ENCODE results near the gene S100A8.

Gene S100A8

GRCh38 chr1:153346077-153346723, 44.7 kb downstream of the S100A8 start:
- H3K36me3 ChIP-seq (ENCODE audit: control insufficient read depth, insufficient read depth, low read length) = no peaks in the 10 kb centered on the region
- no peak for TF ChIP-seq CTCF (IDR thresholded peaks at IDR 0.05)
- no peaks in the 10 kb centered on the region for H3K9me3 ChIP-seq (ENCODE audit: control insufficient read depth, low read length)
- no peak overlapping the region for H3K4me3 ChIP-seq (ENCODE audit: low read depth, low read length)
- no peaks in the 10 kb centered on the region for H3K79me2 ChIP-seq
- H3K4me2 ChIP-seq (ENCODE audit: low read length) = no peak overlapping the region
- H2AFZ ChIP-seq = no peak overlapping the region
- H3K27me3 ChIP-seq (ENCODE audit: control insufficient read depth, insufficient read depth, low read length) = no peaks in the 10 kb centered on the region
- no peak overlapping the region for H3K9ac ChIP-seq
- no peak overlapping the region for H3K27ac ChIP-seq
- H3K4me1 ChIP-seq = no peaks in the 10 kb centered on the region

- H3K4me3 ChIP-seq (ENCODE audit: low read depth, low read length) = no peak overlapping the region
- no peak overlapping the region for H3K9ac ChIP-seq
- no peaks in the 10 kb centered on the region for H3K4me1 ChIP-seq
- TF ChIP-seq CTCF (IDR thresholded peaks at IDR 0.05) = no peak
- H2AFZ ChIP-seq = no peak overlapping the region
- no peaks in the 10 kb centered on the region for H3K79me2 ChIP-seq
- H3K36me3 ChIP-seq (ENCODE audit: control insufficient read depth, insufficient read depth, low read length) = no peaks in the 10 kb centered on the region
- H3K4me2 ChIP-seq (ENCODE audit: low read length) = no peak overlapping the region
- no peaks in the 10 kb centered on the region for H3K27me3 ChIP-seq (ENCODE audit: control insufficient read depth, insufficient read depth, low read length)
- no peaks in the 10 kb centered on the region for H3K9me3 ChIP-seq (ENCODE audit: control insufficient read depth, low read length)
- no peak overlapping the region for H3K27ac ChIP-seq
These were observed 45.4 kb downstream of the S100A8 start for GRCh38 chr1:153345187-153346076.

DNA sequence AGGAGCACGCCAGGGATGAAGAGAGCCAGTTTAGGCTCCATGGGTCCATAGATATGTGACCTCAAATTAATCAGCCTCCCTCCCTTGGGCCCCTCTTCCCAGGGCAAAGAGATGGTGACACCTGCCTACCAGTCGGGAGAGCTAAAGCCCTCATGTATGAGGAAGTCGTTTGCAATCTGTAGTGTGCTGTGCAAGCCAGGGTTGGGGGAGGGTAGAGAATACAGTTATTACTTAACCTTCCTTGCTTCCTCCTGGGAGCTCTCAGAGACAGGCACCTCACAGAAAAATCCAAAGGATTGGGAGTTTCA, 46.2 kb downstream of the S100A8 start:
- no peak for TF ChIP-seq CTCF (IDR thresholded peaks at IDR 0.05)
- no peak overlapping the region for H2AFZ ChIP-seq

DNA sequence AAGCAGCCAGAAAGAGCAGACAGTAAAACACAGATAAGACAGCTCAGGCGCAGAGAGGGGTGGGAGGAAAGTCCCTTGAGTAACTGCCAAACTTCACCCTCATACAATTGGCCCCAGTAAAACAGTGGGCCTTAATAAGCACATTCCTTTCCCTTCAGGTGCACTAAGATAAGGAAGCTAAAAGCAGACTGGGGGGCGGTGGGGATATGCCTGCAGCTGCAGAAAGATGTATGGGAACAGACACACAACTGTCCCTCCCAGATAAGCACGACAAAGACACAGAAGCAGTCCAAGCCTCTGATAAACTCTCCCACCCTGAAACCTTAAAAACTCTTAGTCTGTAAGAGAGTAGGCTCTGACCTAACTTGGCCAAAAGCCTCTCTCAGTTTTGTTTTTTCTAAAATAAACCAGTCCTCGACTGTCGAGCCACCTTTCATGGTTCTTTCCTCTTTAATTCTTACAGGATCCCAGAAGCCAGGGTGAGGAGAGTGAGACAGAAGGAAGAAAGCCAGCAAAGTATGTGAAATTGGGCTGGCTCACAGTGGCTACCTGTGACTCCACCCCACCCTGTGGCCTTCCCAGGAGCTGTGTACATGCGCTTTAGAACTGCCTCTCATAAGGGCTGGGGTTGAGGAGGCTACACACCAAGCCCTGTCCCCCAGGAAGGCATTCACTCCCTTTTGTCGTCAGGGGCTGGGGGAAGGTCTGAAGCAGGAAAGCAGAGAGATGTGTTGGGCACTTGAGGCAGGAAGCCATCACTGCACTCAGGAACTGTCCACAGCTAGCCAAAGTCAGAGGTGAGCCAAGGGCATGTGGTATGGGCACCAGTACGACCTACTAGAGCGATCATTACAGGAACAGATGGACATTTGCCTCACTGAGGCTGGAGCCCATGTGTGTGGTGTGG, 46.8 kb downstream of the S100A8 start:
- Histone ChIP-seq H3K9ac (no peak overlapping the region), H3K27ac (no peak overlapping the region), H3K9me3 (ENCODE audit: control insufficient read depth, low read length) (no peaks in the 10 kb centered on the region), H3K36me3 (ENCODE audit: control insufficient read depth, insufficient read depth, low read length) (no peaks in the 10 kb centered on the region), H2AFZ (peak overlapping the region; percentile 17), H3K4me2 (ENCODE audit: low read length) (no peak overlapping the region), H3K79me2 (no peaks in the 10 kb centered on the region), H3K4me3 (ENCODE audit: low read depth, low read length) (no peak overlapping the region), H3K27me3 (ENCODE audit: control insufficient read depth, insufficient read depth, low read length) (no peaks in the 10 kb centered on the region), H3K4me1 (no peaks in the 10 kb centered on the region)
- no peak for TF ChIP-seq CTCF (IDR thresholded peaks at IDR 0.05)

More for the DNA sequence above, 46.2 kb downstream of the S100A8 start:
- Histone ChIP-seq H3K27me3 (ENCODE audit: control insufficient read depth, insufficient read depth, low read length) (no peaks in the 10 kb centered on the region), H3K9ac (no peak overlapping the region), H3K4me3 (ENCODE audit: low read depth, low read length) (no peak overlapping the region), H3K4me2 (ENCODE audit: low read length) (no peak overlapping the region), H3K79me2 (no peaks in the 10 kb centered on the region), H3K36me3 (ENCODE audit: control insufficient read depth, insufficient read depth, low read length) (no peaks in the 10 kb centered on the region), H3K27ac (no peak overlapping the region), H3K4me1 (no peaks in the 10 kb centered on the region), H3K9me3 (ENCODE audit: control insufficient read depth, low read length) (no peaks in the 10 kb centered on the region)

Data from parathyroid adenoma (tissue), 2 donors.